ENCODE results near the gene APOOL.
"Not testable (repeated sequence)": the region's sequence is repeated elsewhere in the genome, so short reads cannot be mapped to it uniquely, and the experiment has no call there.

The APOOL gene

DNA sequence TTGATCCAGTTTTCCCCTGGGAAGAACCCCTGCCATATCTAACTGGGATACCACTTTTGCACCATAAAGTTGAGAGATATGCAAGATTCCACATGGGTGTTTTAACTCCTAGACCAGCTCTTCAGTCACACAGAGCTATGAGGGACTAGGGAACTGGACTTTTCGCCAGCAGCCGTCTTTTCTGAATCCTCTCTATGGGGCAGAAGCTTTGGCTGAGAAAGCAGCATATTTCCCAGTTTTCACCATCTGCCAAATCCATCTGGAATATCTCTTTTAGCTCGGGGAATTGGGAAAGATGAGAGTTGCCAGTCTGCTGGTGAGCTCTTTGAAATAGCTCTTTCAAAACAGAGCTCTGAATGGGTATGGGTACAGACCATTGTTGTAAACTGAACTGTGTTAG, 20.9 kb downstream of the APOOL start:
- no peak overlapping the region for H3K4me3 ChIP-seq (ENCODE audit: low read length)
- no peaks in the 10 kb centered on the region for H3K27me3 ChIP-seq (ENCODE audit: control insufficient read depth, insufficient read depth, low read length)
- H3K36me3 ChIP-seq (ENCODE audit: control insufficient read depth, insufficient read depth, low read length) = no peaks in the 10 kb centered on the region
- H3K27ac ChIP-seq (ENCODE audit: low read depth, low read length) = no peak overlapping the region
- H3K4me1 ChIP-seq (ENCODE audit: control insufficient read depth, insufficient read depth, low read length) = no peaks in the 10 kb centered on the region
- no peak overlapping the region for H3K9ac ChIP-seq (ENCODE audit: low read length)

DNA sequence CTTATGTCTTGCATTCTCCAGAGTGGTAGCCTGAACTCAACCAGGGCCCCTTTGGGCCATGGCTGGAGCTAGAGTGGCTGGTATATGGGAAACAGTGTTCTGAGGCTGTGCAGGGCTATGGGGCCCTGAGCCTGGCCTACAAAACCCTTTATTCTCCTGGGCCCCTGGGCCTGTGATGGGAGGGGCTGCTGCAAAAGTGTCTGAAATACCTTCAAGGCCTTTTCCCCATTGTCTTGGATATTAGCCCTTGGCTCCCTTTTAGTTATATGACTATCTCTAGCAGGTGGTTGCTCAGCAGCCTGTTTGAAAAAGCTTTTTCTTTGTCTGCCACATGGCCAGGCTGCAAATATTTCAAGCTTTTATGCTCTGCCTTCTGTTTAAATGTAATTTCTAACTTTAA, 22.5 kb downstream of the APOOL start:
- Histone ChIP-seq H3K9ac (ENCODE audit: low read length) (no peak overlapping the region), H3K27me3 (ENCODE audit: control insufficient read depth, insufficient read depth, low read length) (no peaks in the 10 kb centered on the region), H3K36me3 (ENCODE audit: control insufficient read depth, insufficient read depth, low read length) (no peaks in the 10 kb centered on the region), H3K4me1 (ENCODE audit: control insufficient read depth, insufficient read depth, low read length) (no peaks in the 10 kb centered on the region), H3K4me3 (ENCODE audit: low read length) (no peak overlapping the region), H3K27ac (ENCODE audit: low read depth, low read length) (no peak overlapping the region)

DNA sequence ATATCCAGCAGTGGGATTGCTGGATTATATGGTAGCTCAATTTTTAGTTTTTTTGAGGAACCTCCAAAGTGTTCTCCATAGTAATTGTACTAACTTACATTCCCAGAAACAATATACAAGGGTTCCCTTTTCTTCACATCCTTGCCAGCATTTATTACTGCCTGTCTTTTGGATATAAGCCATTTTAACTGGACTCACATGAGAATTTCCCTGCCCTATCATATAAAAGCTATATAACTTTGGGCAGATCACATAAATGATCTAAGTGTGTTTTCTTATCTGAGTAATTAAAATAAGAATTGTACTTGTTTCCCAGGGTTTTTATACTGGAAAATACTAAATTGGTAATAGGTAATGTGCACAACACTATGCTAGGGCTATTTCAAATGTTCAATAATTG, 25.4 kb downstream of the APOOL start:
- Histone ChIP-seq H3K9ac (ENCODE audit: low read length) (no peak overlapping the region), H3K4me3 (ENCODE audit: low read length) (no peak overlapping the region), H3K27ac (ENCODE audit: low read depth, low read length) (no peak overlapping the region), H3K4me1 (ENCODE audit: control insufficient read depth, insufficient read depth, low read length) (no peaks in the 10 kb centered on the region), H3K27me3 (ENCODE audit: control insufficient read depth, insufficient read depth, low read length) (no peaks in the 10 kb centered on the region), H3K36me3 (ENCODE audit: control insufficient read depth, insufficient read depth, low read length) (no peaks in the 10 kb centered on the region)

DNA sequence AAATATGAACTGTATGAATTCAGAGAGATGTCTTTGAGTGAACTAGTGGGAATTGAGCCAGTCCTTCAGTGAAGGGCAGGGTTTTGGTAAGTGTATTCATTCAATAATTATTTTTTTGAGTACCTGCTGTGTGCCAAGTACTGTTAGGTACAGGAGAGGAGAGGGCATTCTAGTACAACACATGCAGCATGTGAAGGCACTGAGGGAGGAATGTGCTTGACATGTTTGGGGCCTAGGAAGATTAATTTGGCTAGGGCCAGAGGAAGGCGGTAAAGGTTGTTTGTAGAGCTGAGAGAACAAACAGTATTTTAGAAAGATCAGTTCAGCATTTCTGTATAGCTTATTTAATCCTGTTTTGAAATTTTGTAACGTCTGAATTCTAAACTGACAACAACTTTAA, 27.8 kb downstream of the APOOL start:
- H3K4me1 ChIP-seq (ENCODE audit: control insufficient read depth, insufficient read depth, low read length) = no peaks in the 10 kb centered on the region
- H3K9ac ChIP-seq (ENCODE audit: low read length) = no peak overlapping the region
- H3K36me3 ChIP-seq (ENCODE audit: control insufficient read depth, insufficient read depth, low read length) = no peaks in the 10 kb centered on the region
- H3K4me3 ChIP-seq (ENCODE audit: low read length) = no peak overlapping the region
- H3K27me3 ChIP-seq (ENCODE audit: control insufficient read depth, insufficient read depth, low read length) = no peaks in the 10 kb centered on the region
- no peak overlapping the region for H3K27ac ChIP-seq (ENCODE audit: low read depth, low read length)

DNA sequence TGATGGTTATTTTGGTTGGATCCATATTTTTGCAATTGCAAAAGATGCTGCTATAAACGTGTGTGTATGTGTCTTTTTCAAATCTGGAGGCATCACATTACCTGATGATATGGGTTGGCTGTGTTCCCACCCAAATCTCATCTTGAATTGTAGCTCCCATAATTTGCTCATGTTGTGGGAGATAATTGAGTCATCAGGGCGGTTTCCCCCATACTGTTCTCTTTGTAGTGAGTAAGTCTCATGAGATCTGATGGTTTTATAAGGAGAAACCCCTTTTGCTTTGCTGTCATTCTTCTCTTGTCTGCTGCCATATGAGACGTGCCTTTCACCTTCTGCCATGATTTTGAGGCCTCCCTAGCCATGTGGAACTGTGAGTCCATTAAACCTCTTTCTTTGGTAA, 33.4 kb downstream of the APOOL start:
- Histone ChIP-seq H3K4me3 (ENCODE audit: low read length) (no peak overlapping the region), H3K4me1 (ENCODE audit: control insufficient read depth, insufficient read depth, low read length) (no peaks in the 10 kb centered on the region), H3K27me3 (ENCODE audit: control insufficient read depth, insufficient read depth, low read length) (no peaks in the 10 kb centered on the region), H3K9ac (ENCODE audit: low read length) (no peak overlapping the region), H3K27ac (ENCODE audit: low read depth, low read length) (no peak overlapping the region), H3K36me3 (ENCODE audit: control insufficient read depth, insufficient read depth, low read length) (no peaks in the 10 kb centered on the region)

DNA sequence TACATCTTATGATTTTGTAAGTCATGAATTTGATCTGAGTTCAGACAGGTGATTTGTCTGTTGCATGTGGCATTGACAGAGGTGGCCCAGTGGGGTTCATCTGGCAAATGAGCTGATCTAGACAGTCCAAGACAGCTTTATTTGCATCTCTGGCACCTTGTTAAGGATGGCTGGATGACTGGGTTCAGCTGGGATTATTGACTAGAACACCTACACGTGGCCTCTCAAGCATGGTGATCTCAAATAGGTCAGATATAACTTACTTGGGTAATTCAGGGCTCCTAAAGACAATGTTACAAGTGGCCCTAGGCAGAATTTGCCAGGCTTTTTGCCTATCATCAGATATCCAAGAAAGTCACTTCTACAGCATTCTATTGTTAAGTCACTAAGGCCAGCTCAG, 48.0 kb downstream of the APOOL start:
- Histone ChIP-seq H3K27ac (ENCODE audit: low read depth, low read length) (no peak overlapping the region), H3K27me3 (ENCODE audit: control insufficient read depth, insufficient read depth, low read length) (no peaks in the 10 kb centered on the region), H3K36me3 (ENCODE audit: control insufficient read depth, insufficient read depth, low read length) (no peaks in the 10 kb centered on the region), H3K4me3 (ENCODE audit: low read length) (no peak overlapping the region), H3K9ac (ENCODE audit: low read length) (no peak overlapping the region), H3K4me1 (ENCODE audit: control insufficient read depth, insufficient read depth, low read length) (no peaks in the 10 kb centered on the region)

DNA sequence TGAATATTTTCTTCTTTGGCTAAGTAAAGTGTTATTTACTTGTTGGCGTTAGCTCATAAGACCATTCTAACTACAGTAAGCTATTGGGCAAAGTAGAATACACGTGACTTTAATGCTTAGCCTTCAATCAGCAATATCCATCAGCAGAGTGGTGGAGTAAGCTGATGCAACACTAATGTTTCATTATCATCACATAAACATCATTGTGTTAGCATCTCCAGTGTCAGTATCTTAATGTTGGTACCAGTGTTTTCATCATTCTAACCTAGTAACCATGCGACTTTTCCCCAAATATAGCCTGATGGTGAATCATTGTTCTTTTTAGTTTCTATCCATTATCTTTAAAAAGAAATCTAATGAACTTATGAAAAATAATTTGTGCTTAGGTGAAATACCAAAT, 48.5 kb downstream of the APOOL start:
- no peaks in the 10 kb centered on the region for H3K36me3 ChIP-seq (ENCODE audit: control insufficient read depth, insufficient read depth, low read length)
- no peak overlapping the region for H3K4me3 ChIP-seq (ENCODE audit: low read length)
- H3K9ac ChIP-seq (ENCODE audit: low read length) = no peak overlapping the region
- no peaks in the 10 kb centered on the region for H3K27me3 ChIP-seq (ENCODE audit: control insufficient read depth, insufficient read depth, low read length)
- H3K4me1 ChIP-seq (ENCODE audit: control insufficient read depth, insufficient read depth, low read length) = no peaks in the 10 kb centered on the region
- no peak overlapping the region for H3K27ac ChIP-seq (ENCODE audit: low read depth, low read length)

DNA sequence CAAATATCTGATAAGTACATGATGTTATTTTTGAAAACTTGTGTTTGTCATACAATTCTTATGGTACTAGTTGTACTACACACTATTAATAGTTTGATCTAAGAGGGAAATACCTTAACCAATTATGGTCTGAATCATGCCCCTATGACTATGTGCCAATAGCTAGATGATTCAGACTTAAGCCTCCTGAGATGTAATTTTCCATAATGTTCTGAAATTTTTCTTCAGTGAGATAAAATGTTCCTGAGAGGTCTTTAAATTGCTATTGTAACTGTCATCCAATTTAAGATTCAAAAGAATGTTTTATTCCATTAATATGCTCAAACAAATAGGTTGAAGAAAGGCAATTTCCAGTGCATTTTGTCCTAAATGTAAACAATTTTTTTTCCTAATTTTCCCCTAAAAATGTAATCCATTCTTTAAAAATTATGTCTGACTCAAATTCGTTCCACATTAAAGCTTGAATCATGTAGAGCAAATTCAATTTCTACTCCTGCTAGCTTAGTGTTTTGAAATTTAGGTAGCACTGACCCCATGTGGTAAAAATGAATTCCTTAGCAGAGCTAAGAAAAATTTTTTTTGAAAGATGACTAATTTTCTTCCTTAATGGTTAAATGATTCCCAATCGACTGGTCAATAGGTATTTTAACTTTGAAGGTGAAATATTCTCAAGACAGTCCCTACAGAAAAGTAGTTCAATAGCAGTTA, 49.1 kb downstream of the APOOL start:
- H3K9ac ChIP-seq (ENCODE audit: low read length) = no peak overlapping the region
- H3K27me3 ChIP-seq (ENCODE audit: control insufficient read depth, insufficient read depth, low read length) = no peaks in the 10 kb centered on the region
- no peaks in the 10 kb centered on the region for H3K36me3 ChIP-seq (ENCODE audit: control insufficient read depth, insufficient read depth, low read length)
- no peaks in the 10 kb centered on the region for H3K4me1 ChIP-seq (ENCODE audit: control insufficient read depth, insufficient read depth, low read length)
- no peak overlapping the region for H3K27ac ChIP-seq (ENCODE audit: low read depth, low read length)
- no peak overlapping the region for H3K4me3 ChIP-seq (ENCODE audit: low read length)

DNA sequence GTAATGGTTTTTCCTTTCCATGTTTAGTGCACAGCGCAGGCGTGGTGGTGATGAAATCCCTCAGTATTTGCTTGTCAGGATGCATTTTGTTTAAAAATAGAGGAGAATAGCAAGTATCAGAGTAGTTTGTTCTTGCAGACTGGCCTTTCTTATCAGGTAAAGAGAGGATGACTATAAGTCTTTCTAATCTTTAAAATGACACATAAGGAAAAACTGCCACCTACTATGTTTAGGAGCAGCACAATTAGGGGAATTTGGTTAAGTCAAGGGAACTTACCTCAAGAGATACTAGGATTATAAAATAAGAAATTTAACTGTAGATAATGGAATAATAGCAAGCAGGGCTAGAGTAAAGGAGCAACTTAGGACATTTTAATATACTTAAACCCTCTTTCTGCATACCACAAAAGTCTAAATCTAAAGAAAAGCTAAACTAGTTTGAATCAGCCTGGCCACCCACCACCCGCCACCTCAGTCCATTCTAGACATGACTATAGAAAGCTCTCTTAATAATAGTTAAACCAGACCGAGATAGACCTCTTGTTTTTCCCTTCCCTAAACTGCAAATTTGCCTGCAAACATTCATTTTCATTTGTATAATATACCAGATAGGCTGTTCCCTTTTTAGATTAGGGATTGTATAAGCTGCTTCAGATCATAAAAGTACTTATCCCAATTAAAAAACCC, 62.0 kb downstream of the APOOL start:
- no peak overlapping the region for H3K4me3 ChIP-seq (ENCODE audit: low read length)
- no peak overlapping the region for H3K9ac ChIP-seq (ENCODE audit: low read length)
- no peak overlapping the region for H3K27ac ChIP-seq (ENCODE audit: low read depth, low read length)
- H3K36me3 ChIP-seq (ENCODE audit: control insufficient read depth, insufficient read depth, low read length) = no peaks in the 10 kb centered on the region
- H3K4me1 ChIP-seq (ENCODE audit: control insufficient read depth, insufficient read depth, low read length) = no peaks in the 10 kb centered on the region
- no peaks in the 10 kb centered on the region for H3K27me3 ChIP-seq (ENCODE audit: control insufficient read depth, insufficient read depth, low read length)

DNA sequence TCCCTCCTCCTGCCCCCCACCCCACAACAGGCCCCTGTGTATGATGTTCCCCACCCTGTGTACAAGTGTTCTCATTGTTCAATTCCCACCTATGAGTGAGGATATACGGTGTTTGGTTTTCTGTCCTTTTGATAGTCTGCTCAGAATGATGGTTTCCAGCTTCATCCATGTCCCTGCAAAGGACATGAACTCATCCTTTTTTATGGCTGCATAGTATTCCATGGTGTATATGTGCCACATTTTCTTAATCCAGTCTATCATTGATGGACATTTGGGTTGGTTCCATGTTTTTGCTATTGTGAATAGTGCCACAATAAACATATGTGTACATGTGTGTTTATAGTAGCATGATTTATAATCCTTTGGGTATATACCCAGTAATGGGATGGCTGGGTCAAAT, 73.6 kb downstream of the APOOL start:
- H3K27me3 ChIP-seq (ENCODE audit: control insufficient read depth, insufficient read depth, low read length) = not testable (repeated sequence)

DNA sequence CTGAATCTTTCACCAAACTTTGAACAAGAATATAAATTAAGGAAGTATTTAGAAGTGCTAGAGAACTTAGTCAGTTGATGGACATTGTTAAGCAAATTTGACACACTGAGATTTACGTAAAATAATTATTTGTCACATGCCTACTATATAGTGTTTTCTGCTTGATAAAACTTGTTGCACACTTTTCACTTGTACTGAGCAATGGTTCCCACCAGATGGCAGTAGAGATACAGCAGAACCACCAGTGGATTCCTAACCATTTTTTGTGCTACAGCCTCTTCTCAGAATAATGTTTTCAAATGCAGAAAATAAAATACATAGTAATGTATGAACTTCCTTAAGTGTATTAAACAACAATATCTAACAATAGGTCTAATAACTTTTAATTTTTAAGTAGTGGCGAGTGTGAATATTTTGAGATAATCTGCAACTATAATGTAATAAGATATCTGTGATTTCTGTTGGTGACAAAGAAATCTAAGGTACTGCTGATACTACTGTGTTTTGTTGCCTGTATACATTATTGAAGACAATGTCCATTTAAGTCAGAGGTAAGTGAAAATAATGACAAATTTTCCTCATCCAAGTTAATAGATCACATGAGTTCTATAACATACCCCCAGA, 81.2 kb downstream of the APOOL start:
- Histone ChIP-seq H3K4me1 (ENCODE audit: control insufficient read depth, insufficient read depth, low read length) (no peaks in the 10 kb centered on the region), H3K27me3 (ENCODE audit: control insufficient read depth, insufficient read depth, low read length) (no peaks in the 10 kb centered on the region), H3K27ac (ENCODE audit: low read depth, low read length) (no peak overlapping the region), H3K9ac (ENCODE audit: low read length) (no peak overlapping the region), H3K36me3 (ENCODE audit: control insufficient read depth, insufficient read depth, low read length) (no peaks in the 10 kb centered on the region), H3K4me3 (ENCODE audit: low read length) (no peak overlapping the region)

More for the DNA sequence above, 73.6 kb downstream of the APOOL start:
- not testable (repeated sequence) for H3K36me3 ChIP-seq (ENCODE audit: control insufficient read depth, insufficient read depth, low read length); H3K4me1 ChIP-seq (ENCODE audit: control insufficient read depth, insufficient read depth, low read length); H3K27ac ChIP-seq (ENCODE audit: low read depth, low read length); H3K9ac ChIP-seq (ENCODE audit: low read length); H3K4me3 ChIP-seq (ENCODE audit: low read length)

DNA sequence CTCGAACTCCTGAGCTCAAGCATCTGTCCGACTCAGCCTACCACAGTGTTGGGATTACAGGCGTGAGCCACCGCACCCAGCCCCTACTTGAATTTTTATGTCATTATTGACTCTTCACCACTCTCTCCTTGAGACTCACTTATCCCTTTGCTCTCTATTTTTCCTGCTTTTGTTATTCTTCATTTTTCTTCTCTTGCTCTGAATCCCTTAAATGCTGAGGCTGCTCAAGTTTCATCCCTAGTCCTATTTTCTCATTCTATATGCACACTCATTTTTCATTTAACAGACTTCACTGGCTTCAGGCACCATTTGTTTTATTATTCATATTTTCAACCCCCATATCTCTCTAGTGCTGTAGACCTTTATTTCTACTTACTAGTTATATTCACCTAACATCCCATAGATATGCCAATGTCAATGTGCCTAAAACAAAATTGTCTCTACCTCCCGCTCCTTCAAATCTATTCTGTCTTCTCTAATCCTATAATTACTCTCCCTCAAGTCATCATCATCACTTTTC, 85.7 kb downstream of the APOOL start:
- Histone ChIP-seq H3K27ac (ENCODE audit: low read depth, low read length) (no peak overlapping the region), H3K27me3 (ENCODE audit: control insufficient read depth, insufficient read depth, low read length) (no peaks in the 10 kb centered on the region), H3K4me1 (ENCODE audit: control insufficient read depth, insufficient read depth, low read length) (no peaks in the 10 kb centered on the region), H3K36me3 (ENCODE audit: control insufficient read depth, insufficient read depth, low read length) (no peaks in the 10 kb centered on the region), H3K9ac (ENCODE audit: low read length) (no peak overlapping the region), H3K4me3 (ENCODE audit: low read length) (no peak overlapping the region)
